ENCODE data around the gene SLC25A12.

GRCh38 chr2:171922230-171923022, 28.4 kb upstream of the SLC25A12 start, which contains the start of gene HAT1:
- TF ChIP-seq POLR2A (IDR thresholded peaks at IDR 0.05; ENCODE audit: low read depth, low read length) (peak; percentile 74; the same call in 1 of the 2 replicates), POLR2AphosphoS5 (IDR thresholded peaks at IDR 0.05; ENCODE audit: low read depth, low read length) (peak; percentile 60), TAF1 (IDR thresholded peaks at IDR 0.05; ENCODE audit: borderline replicate concordance, low read depth, low read length) (no peak)
